Measurements from ENCODE around the gene ZNF385C. TPM values are rescaled to one million over a fixed set of nuclear protein-coding genes. Genes with fewer than 3 reads are reported as not detected.
A peak's percentile ranks its signal among the peaks of the same experiment; 100 is the strongest.
"Not testable (repeated sequence)": the region's sequence is repeated elsewhere in the genome, so short reads cannot be mapped to it uniquely, and the experiment has no call there.

The ZNF385C gene
- under 1 TPM in 2 of 4 donors, not detected in 2; 0.26 to 0.78 TPM for total RNA-seq

GRCh38 chr17:42097691-42098631 is at the start of gene ZNF385C:
Gene ZNF385C (minus strand): TSS chr17:42098473. CDS start chr17:42063056, 35,417 bp downstream.
- H3K36me3 ChIP-seq = no peaks in the 10 kb centered on the region
- H3K27me3 ChIP-seq = peaks cover 0 to 11% (median 8%) of the 10 kb centered on the region in 3 donors
- DNase-seq = no peak
- intact Hi-C loops (cut with DNase I; ENCODE audit: low total_unique reads) = no loop called here
- no peak within 1 kb of the TSS for H3K4me3 ChIP-seq
- ATAC-seq = no peak
- TF ChIP-seq POLR2A (IDR thresholded peaks at IDR 0.05) (no peak), CTCF (IDR thresholded peaks at IDR 0.05 in 4 of 5, conservative IDR thresholded peaks at IDR 0.05 in 1 of 5) (no peak)
- no peaks in the 10 kb centered on the region for H3K9me3 ChIP-seq
- no peak within 1 kb of the TSS for H3K27ac ChIP-seq
- in situ Hi-C loops (cut with MboI; ENCODE audit: low sequenced_read_pairs in 4 of 4) = no loop called here
- H3K4me1 ChIP-seq = peaks cover 12 to 22% of the 10 kb centered on the region in 2 donors

- DNase-seq = no peak
- in situ Hi-C loops (cut with MboI; ENCODE audit: low sequenced_read_pairs in 4 of 4) (no loop called here), intact Hi-C loops (cut with DNase I; ENCODE audit: low total_unique reads) (no loop called here)
- Histone ChIP-seq H3K36me3 (no peaks in the 10 kb centered on the region), H3K4me1 (peaks cover 37 to 55% of the 10 kb centered on the region in 2 donors), H3K9me3 (no peaks in the 10 kb centered on the region), H3K27me3 (no peaks in the 10 kb centered on the region), H3K4me3 (no peak overlapping the region), H3K27ac (peak overlapping the region; percentile 36 to 87 (median 46))
- ATAC-seq = no peak
- TF ChIP-seq CTCF (IDR thresholded peaks at IDR 0.05 in 4 of 5, conservative IDR thresholded peaks at IDR 0.05 in 1 of 5) (no peak), POLR2A (IDR thresholded peaks at IDR 0.05) (no peak)
Measured at GRCh38 chr17:42146911-42147607, 48.8 kb upstream of the ZNF385C start.

- ATAC-seq = peak; percentile 49 to 77
- H3K9me3 ChIP-seq; H3K27me3 ChIP-seq; H3K36me3 ChIP-seq; in situ Hi-C loops (cut with MboI; ENCODE audit: low sequenced_read_pairs in 4 of 4); intact Hi-C loops (cut with DNase I; ENCODE audit: low total_unique reads); H3K4me3 ChIP-seq: not testable (repeated sequence)
- DNase-seq = peak in 1 of 2 donors; percentile 86
- Histone ChIP-seq H3K27ac (peak overlapping the region; percentile 82 to 92 (median 86)), H3K4me1 (peaks cover 66 to 77% of the 10 kb centered on the region in 2 donors)
Measured at GRCh38 chr17:42143138-42143537, 44.9 kb upstream of the ZNF385C start.

GRCh38 chr17:42142371-42142896 is 44.2 kb upstream of the ZNF385C start:
- Histone ChIP-seq H3K4me1 (peaks cover 73 to 82% of the 10 kb centered on the region in 2 donors), H3K27me3 (no peaks in the 10 kb centered on the region), H3K27ac (peak overlapping the region; percentile 82 to 92 (median 86)), H3K4me3 (no peak overlapping the region), H3K36me3 (no peaks in the 10 kb centered on the region), H3K9me3 (no peaks in the 10 kb centered on the region)
- intact Hi-C loops (cut with DNase I; ENCODE audit: low total_unique reads) (no loop called here), in situ Hi-C loops (cut with MboI; ENCODE audit: low sequenced_read_pairs in 4 of 4) (no loop called here)
- TF ChIP-seq POLR2A (IDR thresholded peaks at IDR 0.05) (no peak), CTCF (IDR thresholded peaks at IDR 0.05 in 4 of 5, conservative IDR thresholded peaks at IDR 0.05 in 1 of 5) (no peak)
- DNase-seq = peak; percentile 75 to 88
- ATAC-seq = peak; percentile 81 to 90

GRCh38 chr17:42141382-42141781 is 43.1 kb upstream of the ZNF385C start:
- Histone ChIP-seq H3K4me1 (peaks cover 82 to 83% of the 10 kb centered on the region in 2 donors), H3K9me3 (no peaks in the 10 kb centered on the region), H3K4me3 (no peak overlapping the region), H3K27me3 (no peaks in the 10 kb centered on the region), H3K27ac (peak overlapping the region; percentile 82 to 92 (median 86)), H3K36me3 (no peaks in the 10 kb centered on the region)
- in situ Hi-C loops (cut with MboI; ENCODE audit: low sequenced_read_pairs in 4 of 4) = no loop called here
- ATAC-seq = no peak
- intact Hi-C loops (cut with DNase I; ENCODE audit: low total_unique reads) = no loop called here
- no peak for TF ChIP-seq POLR2A (IDR thresholded peaks at IDR 0.05)
- no peak for TF ChIP-seq CTCF (IDR thresholded peaks at IDR 0.05 in 4 of 5, conservative IDR thresholded peaks at IDR 0.05 in 1 of 5)
- DNase-seq = no peak

- DNase-seq; ATAC-seq; H3K36me3 ChIP-seq; H3K4me3 ChIP-seq; H3K27me3 ChIP-seq; in situ Hi-C loops (cut with MboI; ENCODE audit: low sequenced_read_pairs in 4 of 4); H3K9me3 ChIP-seq; intact Hi-C loops (cut with DNase I; ENCODE audit: low total_unique reads): not testable (repeated sequence)
- Histone ChIP-seq H3K4me1 (peaks cover 88% of the 10 kb centered on the region in 2 donors), H3K27ac (peak overlapping the region; percentile 82 to 92 (median 86))
Measured at GRCh38 chr17:42140690-42141089, 42.4 kb upstream of the ZNF385C start.

All from gastrocnemius medialis (tissue), 4 donors.